Stimulated activated memory B cell treated with anti-CD40 and anti-IgM and Interleukin-4, amounts not matched to agents 10 μg/mL and 1 μg/mL and 100 μg/mL, for 72 hours (primary cell): ENCODE results near the gene LYZL6.
A peak's percentile ranks its signal among the peaks of the same experiment; 100 is the strongest.
"Not testable (repeated sequence)": the region's sequence is repeated elsewhere in the genome, so short reads cannot be mapped to it uniquely, and the experiment has no call there.

ENCODE experiments used
- ATAC-seq: fragments of 150-1000 bp; cut with Tn5 transposase; 2 replicates; pipeline ENCODE4 v1.10.0; 2021
- H3K27ac Mint-ChIP-seq: one replicate; pipeline ENCODE4 v1.8.0; 2022; ENCODE audit warnings: mild to moderate bottlenecking, mixed read lengths
- H3K27me3 Mint-ChIP-seq: one replicate; pipeline ENCODE4 v1.8.0; 2022; ENCODE audit warnings: mixed read lengths
- H3K36me3 Mint-ChIP-seq: one replicate; pipeline ENCODE4 v1.8.0; 2022; ENCODE audit warnings: mixed read lengths
- H3K4me1 Mint-ChIP-seq: one replicate; pipeline ENCODE4 v1.8.0; 2022; ENCODE audit warnings: mixed read lengths
- H3K4me3 Mint-ChIP-seq: one replicate; pipeline ENCODE4 v1.8.0; 2022; ENCODE audit warnings: mild to moderate bottlenecking, moderate library complexity, mixed read lengths
- H3K9me3 Mint-ChIP-seq: one replicate; pipeline ENCODE4 v1.8.0; 2022; ENCODE audit warnings: mixed read lengths

LYZL6 gene

GRCh38 chr17:35906191-35906925 lies 37.2 kb downstream of the LYZL6 start:
- Mint-ChIP-seq H3K4me1 (no peaks in the 10 kb centered on the region), H3K27ac (no peak overlapping the region), H3K36me3 (no peaks in the 10 kb centered on the region), H3K27me3 (no peaks in the 10 kb centered on the region), H3K4me3 (no peak overlapping the region), H3K9me3 (no peaks in the 10 kb centered on the region)
- ATAC-seq = no peak

- no peak overlapping the region for H3K4me3 Mint-ChIP-seq
- H3K27me3 Mint-ChIP-seq = no peaks in the 10 kb centered on the region
- no peaks in the 10 kb centered on the region for H3K4me1 Mint-ChIP-seq
- H3K36me3 Mint-ChIP-seq = no peaks in the 10 kb centered on the region
- no peaks in the 10 kb centered on the region for H3K9me3 Mint-ChIP-seq
- no peak overlapping the region for H3K27ac Mint-ChIP-seq
- ATAC-seq = no peak
Observed at GRCh38 chr17:35903451-35903850, 40.1 kb downstream of the LYZL6 start.

DNA sequence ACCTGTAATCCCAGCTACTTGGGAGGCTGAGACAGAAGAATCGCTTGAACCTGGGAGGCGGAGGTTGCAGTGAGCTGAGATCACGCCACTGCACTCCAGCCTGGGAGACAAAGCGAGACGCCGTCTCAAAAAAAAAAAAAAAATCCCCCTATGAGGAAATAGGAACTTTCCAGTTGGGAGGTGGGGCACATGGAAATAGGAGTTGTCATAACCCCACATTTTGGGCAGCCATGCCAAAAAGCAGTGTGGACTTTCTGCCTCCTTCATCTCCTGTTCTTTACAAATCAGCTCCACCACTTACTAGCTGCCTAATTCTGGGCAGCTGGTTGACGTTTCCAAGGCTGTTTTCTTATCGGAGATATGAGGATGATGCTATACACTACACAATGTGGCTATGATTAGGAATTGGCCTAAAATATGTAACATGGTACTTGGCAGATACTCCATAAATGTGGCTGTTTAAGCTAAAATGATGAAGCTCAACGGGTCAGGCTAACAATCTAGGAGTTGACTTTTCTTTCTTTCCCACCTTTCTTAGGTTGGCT lies 41.8 kb downstream of the LYZL6 start:
- no peaks in the 10 kb centered on the region for H3K36me3 Mint-ChIP-seq
- no peaks in the 10 kb centered on the region for H3K9me3 Mint-ChIP-seq
- ATAC-seq = no peak
- H3K27ac Mint-ChIP-seq = no peak overlapping the region
- H3K4me1 Mint-ChIP-seq = no peaks in the 10 kb centered on the region
- no peaks in the 10 kb centered on the region for H3K27me3 Mint-ChIP-seq
- no peak overlapping the region for H3K4me3 Mint-ChIP-seq

DNA sequence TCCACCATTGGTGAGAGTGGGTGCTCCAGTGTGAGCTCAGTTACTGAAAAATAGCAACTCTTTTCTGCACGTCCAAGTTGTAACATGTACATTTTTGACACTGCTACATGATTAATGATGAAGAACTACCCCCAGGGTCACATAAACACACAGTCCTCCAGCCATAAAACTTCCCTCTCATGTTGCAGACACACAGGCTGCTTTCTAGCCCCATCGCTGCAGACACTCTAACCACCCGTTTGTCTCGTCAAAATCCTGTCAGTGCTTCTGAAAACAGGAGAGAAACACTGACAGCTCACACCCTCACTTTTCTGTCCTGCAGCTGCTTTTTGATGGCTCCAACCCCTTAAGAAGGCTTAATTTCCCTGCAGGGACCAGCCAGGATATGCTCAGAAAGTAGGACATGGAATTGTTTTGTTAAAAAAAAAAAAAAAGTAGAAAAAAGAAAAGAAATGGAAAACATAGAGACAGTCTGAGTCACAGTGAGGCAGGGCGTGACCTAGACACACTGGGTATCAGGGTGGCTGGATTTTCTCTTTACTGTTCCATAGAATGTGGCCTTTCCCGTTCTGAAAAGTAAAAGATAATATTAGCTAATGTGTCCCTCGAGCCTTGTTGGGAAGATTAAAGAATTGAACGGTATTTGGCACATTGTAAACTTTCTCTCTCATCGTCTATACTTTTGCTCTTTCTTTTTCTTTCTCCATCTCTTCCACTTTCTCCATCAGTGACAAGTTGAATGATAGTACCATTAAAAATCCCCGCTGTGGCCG lies 42.6 kb downstream of the LYZL6 start:
- Mint-ChIP-seq H3K4me3 (no peak overlapping the region), H3K36me3 (no peaks in the 10 kb centered on the region), H3K9me3 (no peaks in the 10 kb centered on the region), H3K27me3 (no peaks in the 10 kb centered on the region), H3K27ac (no peak overlapping the region), H3K4me1 (no peaks in the 10 kb centered on the region)
- no peak for ATAC-seq

DNA sequence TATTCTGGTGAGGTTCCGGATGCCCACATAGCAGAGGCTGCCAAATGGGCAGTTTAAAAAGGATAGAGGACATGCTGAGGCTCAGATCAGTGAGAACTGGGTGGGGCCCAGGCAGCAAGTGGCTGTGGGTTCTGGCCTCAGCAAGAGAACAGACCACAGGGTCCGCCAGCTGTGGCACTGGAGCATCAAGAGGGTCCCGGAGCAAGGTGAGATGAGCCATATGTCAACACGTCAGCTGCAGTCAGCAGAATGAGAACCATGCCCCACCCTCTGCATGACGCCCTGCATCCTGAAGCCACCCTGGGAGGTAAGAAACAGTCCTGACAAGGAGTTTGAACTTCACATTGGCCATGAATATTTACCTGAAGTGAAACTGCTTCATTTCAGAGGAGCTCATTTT lies 43.2 kb downstream of the LYZL6 start:
- Mint-ChIP-seq H3K27me3 (no peaks in the 10 kb centered on the region), H3K9me3 (no peaks in the 10 kb centered on the region), H3K4me1 (no peaks in the 10 kb centered on the region), H3K36me3 (no peaks in the 10 kb centered on the region), H3K27ac (no peak overlapping the region), H3K4me3 (no peak overlapping the region)
- ATAC-seq = no peak

- no peak overlapping the region for H3K27ac Mint-ChIP-seq
- no peaks in the 10 kb centered on the region for H3K36me3 Mint-ChIP-seq
- H3K4me3 Mint-ChIP-seq = no peak overlapping the region
- no peak for ATAC-seq
- no peaks in the 10 kb centered on the region for H3K4me1 Mint-ChIP-seq
- no peaks in the 10 kb centered on the region for H3K27me3 Mint-ChIP-seq
- no peaks in the 10 kb centered on the region for H3K9me3 Mint-ChIP-seq
Observed at GRCh38 chr17:35898283-35899070, 45.0 kb downstream of the LYZL6 start.

- H3K4me3 Mint-ChIP-seq, H3K27me3 Mint-ChIP-seq, H3K4me1 Mint-ChIP-seq, H3K9me3 Mint-ChIP-seq, H3K36me3 Mint-ChIP-seq, ATAC-seq, H3K27ac Mint-ChIP-seq: not testable (repeated sequence)
Observed at GRCh38 chr17:35897772-35898171, 45.7 kb downstream of the LYZL6 start.

DNA sequence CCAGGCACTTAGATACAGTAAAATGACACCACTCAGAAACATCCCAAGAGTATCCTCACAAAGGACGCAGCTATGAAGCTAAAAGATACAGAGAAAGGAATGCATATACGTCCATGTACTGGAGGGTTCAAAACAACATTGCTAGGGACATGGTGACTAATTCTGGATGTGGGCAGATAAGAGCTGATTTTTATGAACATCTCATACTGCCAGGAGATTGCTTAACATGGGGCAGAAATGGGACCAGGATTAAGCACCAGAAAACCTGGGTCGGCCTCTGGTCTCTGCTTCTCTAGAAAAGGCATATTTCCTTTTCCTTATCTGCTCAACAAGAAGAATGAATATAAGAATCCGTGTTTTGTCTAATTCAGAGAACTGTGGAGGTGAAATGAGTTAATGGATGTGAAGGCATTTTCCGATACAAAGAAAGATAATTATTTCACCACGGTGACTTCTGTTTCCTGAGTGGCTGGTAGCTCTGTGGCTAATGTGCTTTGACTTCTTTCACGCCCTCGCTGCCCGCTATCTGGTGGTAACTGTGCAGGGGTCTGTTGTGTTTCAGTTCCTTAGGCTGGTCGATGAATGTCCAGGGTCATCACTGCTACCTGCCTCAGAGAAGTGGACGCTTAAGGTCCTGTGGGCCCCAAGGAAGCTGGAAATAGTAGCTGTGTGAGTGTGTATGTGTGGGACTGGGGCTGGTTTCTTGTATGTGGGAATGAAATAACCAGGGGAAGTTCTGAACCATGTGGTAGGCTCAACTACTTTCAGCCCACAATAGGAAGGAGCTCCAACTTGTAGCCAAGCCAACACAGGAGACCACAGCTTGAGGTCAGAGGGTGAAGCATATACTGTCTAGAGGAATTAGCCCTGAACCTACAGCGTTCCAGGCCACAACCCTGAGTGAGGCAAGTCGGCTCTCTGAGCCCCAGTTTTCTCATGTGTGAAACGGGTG lies 47.6 kb downstream of the LYZL6 start:
- Mint-ChIP-seq H3K36me3 (no peaks in the 10 kb centered on the region), H3K4me1 (no peaks in the 10 kb centered on the region), H3K9me3 (no peaks in the 10 kb centered on the region), H3K4me3 (no peak overlapping the region), H3K27ac (no peak overlapping the region), H3K27me3 (no peaks in the 10 kb centered on the region)
- peak; percentile 67 for ATAC-seq

DNA sequence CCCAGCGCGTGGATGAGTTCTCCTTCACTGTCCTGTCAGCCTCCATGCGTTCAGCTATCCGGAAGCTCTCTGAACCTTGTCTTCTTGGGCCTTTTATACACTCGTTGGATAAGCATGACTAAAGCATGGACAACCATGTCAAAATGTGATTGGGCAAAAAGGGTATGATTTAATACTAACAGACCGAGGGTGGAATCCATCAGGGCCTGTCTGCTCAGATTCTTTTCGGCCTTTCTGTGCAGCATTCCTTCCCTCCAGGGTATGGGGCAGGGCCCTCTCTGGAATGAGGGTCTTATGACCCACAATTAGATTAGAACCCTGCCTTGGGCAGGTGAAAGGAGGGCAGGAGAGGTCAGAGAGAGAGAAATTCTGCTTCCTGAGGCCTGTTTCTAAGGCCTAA lies 49.3 kb downstream of the LYZL6 start:
- Mint-ChIP-seq H3K4me3 (no peak overlapping the region), H3K36me3 (no peaks in the 10 kb centered on the region), H3K27me3 (no peaks in the 10 kb centered on the region), H3K27ac (no peak overlapping the region), H3K4me1 (no peaks in the 10 kb centered on the region), H3K9me3 (no peaks in the 10 kb centered on the region)
- no peak for ATAC-seq

- H3K4me3 Mint-ChIP-seq = no peak overlapping the region
- H3K9me3 Mint-ChIP-seq = no peaks in the 10 kb centered on the region
- no peaks in the 10 kb centered on the region for H3K27me3 Mint-ChIP-seq
- no peak for ATAC-seq
- H3K36me3 Mint-ChIP-seq = no peaks in the 10 kb centered on the region
- H3K4me1 Mint-ChIP-seq = no peaks in the 10 kb centered on the region
- no peak overlapping the region for H3K27ac Mint-ChIP-seq
Observed at GRCh38 chr17:35893751-35894150, 49.8 kb downstream of the LYZL6 start.

DNA sequence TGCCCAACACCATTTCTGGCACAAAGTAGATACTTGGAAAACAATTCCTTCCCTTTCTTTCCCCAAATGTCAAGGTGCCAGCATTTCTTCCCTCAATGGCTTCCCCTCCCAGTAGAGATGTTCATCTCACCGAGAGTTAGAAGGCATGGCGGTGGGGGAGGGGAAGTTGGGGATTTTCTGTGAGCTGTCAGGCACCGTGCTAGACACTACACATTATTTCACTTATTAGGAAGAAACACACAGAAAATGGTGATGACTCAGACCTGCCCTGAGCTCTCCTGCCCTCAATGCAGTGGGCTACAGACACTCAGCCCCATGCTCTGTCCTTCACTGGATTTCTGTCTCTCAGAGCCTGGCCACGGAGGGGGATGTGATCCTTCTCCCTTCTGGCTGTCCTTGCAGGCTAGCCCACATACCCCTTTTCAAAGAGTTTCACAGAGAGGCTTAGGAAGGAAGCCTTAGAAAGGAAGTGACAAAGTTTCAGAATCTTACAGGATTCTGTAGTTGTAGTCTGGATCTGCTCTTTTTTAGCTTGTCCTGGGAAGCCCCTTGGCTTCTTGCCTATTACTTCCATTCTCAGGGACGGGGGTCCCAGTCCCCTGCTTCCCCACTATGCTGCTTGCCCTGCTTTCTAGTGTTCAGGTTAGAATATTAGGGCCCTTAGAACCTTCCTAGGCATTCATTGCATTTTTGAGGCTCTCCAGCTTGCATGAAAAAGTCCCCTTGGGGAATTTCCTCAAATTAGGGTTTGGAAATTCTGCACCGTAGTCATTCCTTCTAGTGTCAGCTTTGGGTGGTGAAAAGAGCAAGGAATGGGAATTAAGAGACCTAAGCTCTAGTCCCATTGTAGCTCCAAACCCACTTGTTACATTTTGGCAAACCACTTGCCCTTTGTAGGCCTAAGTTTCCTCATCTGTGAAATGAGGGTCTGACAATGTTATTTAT lies 51.1 kb downstream of the LYZL6 start:
- no peaks in the 10 kb centered on the region for H3K4me1 Mint-ChIP-seq
- H3K36me3 Mint-ChIP-seq = no peaks in the 10 kb centered on the region
- peak; percentile 64 for ATAC-seq
- no peaks in the 10 kb centered on the region for H3K27me3 Mint-ChIP-seq
- no peak overlapping the region for H3K4me3 Mint-ChIP-seq
- H3K9me3 Mint-ChIP-seq = no peaks in the 10 kb centered on the region
- no peak overlapping the region for H3K27ac Mint-ChIP-seq

DNA sequence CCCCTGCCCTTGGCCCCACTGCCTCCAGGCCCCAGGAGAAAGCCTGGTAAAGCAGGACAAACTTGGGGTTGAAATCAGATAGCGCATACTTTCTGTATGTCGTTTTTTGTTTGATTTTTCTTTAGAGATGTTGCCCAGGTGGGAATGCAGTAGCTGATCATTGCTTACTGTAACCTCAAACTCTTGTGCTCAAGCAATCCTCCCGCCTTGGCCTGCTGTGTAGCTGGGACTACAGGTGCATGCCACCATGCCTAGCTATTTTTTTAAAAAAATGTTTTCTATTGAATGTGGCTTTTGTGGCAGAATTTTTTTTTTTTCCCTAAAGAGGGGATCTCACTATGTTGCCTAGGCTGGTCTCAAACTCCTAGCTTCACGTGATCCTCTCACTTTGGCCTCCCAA lies 52.2 kb downstream of the LYZL6 start:
- Mint-ChIP-seq H3K27ac (no peak overlapping the region), H3K9me3 (no peaks in the 10 kb centered on the region), H3K4me1 (no peaks in the 10 kb centered on the region), H3K27me3 (no peaks in the 10 kb centered on the region), H3K4me3 (no peak overlapping the region), H3K36me3 (no peaks in the 10 kb centered on the region)
- no peak for ATAC-seq

DNA sequence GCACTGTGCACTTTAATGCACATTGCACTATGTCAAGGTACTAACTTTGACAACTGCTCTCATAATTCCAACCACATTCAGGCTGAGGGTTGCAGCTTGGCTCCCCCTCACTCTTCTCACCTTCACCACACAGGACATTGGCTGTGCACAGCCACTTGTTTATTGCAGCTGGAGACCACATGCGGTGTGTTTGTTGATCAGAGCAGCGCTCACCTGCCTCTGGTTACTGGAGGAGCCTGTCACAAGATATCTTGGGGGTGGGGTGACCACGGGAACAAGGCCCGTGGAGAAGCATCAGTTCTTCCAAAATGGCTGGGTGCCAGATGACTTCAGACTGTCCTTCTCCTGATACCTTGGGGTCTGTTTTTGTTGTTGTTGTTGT lies 52.7 kb downstream of the LYZL6 start:
- no peak for ATAC-seq
- no peaks in the 10 kb centered on the region for H3K36me3 Mint-ChIP-seq
- no peaks in the 10 kb centered on the region for H3K9me3 Mint-ChIP-seq
- H3K4me3 Mint-ChIP-seq = no peak overlapping the region
- H3K27ac Mint-ChIP-seq = no peak overlapping the region
- H3K4me1 Mint-ChIP-seq = no peaks in the 10 kb centered on the region
- no peaks in the 10 kb centered on the region for H3K27me3 Mint-ChIP-seq
